H9 (cell line): Measurements from ENCODE around the gene CYBC1. TPM values are rescaled to one million over a fixed set of nuclear protein-coding genes. Genes with fewer than 3 reads are reported as not detected.

Experiments used
- DNase-seq: peaks from one replicate; pipeline ENCODE4 v3.0.0-alpha.2; 2017
- H2AFZ ChIP-seq: one replicate; pipeline ENCODE4 v1.6.1; 2013; ENCODE audit warnings: mild to moderate bottlenecking, low read length, control low read depth, moderate library complexity
- H2AK5ac ChIP-seq: 2 replicates; pipeline ENCODE4 v1.6.1; 2013; ENCODE audit warnings: low read length, control low read depth, mixed read lengths; ENCODE audit not compliant: insufficient read length
- H2BK120ac ChIP-seq: one replicate; pipeline ENCODE4 v1.6.1; 2013; ENCODE audit warnings: low read depth, mild to moderate bottlenecking, low read length, control low read depth, inconsistent platforms; ENCODE audit not compliant: poor library complexity, severe bottlenecking
- H2BK12ac ChIP-seq: 2 replicates; pipeline ENCODE4 v1.6.1; 2013; ENCODE audit warnings: low read length, control low read depth, mixed read lengths, low read depth; ENCODE audit not compliant: insufficient read length
- H2BK15ac ChIP-seq: 2 replicates; pipeline ENCODE4 v1.6.1; 2013; ENCODE audit warnings: low read depth, low read length, control low read depth
- H2BK20ac ChIP-seq: one replicate; pipeline ENCODE4 v1.6.1; 2013; ENCODE audit warnings: low read depth, mild to moderate bottlenecking, low read length, control low read depth, inconsistent platforms; ENCODE audit not compliant: poor library complexity, severe bottlenecking
- H2BK5ac ChIP-seq: 2 replicates; pipeline ENCODE4 v1.6.1; 2013; ENCODE audit warnings: low read length, control low read depth, mixed read lengths; ENCODE audit not compliant: insufficient read length
- H3K14ac ChIP-seq: 2 replicates; pipeline ENCODE4 v1.6.1; 2013; ENCODE audit warnings: low read length, control low read depth; ENCODE audit not compliant: insufficient read depth
- H3K18ac ChIP-seq: 2 replicates; pipeline ENCODE4 v1.6.1; 2013; ENCODE audit warnings: low read depth, mild to moderate bottlenecking, mixed read lengths, low read length, control low read depth; ENCODE audit not compliant: insufficient read length
- H3K23ac ChIP-seq: 2 replicates; pipeline ENCODE4 v1.6.1; 2013; ENCODE audit warnings: low read length, control low read depth, mixed read lengths, low read depth; ENCODE audit not compliant: insufficient read length
- H3K23me2 ChIP-seq: 2 replicates; pipeline ENCODE4 v1.6.1; 2013; ENCODE audit warnings: low read depth, mild to moderate bottlenecking, mixed read lengths, low read length, control low read depth; ENCODE audit not compliant: insufficient read length, poor library complexity, severe bottlenecking
- H3K27ac ChIP-seq: 2 replicates; pipeline ENCODE4 v1.5.1; 2013; ENCODE audit warnings: low read length, control low read depth, mixed read lengths, low read depth; ENCODE audit not compliant: insufficient read length
- H3K27me3 ChIP-seq: 2 replicates; pipeline ENCODE4 v1.6.1; 2013; ENCODE audit warnings: low read length, control low read depth, inconsistent platforms; ENCODE audit not compliant: insufficient read depth
- H3K4ac ChIP-seq: 2 replicates; pipeline ENCODE4 v1.6.1; 2013; ENCODE audit warnings: low read depth, mild to moderate bottlenecking, control low read depth, inconsistent platforms, low read length, moderate library complexity
- H3K4me1 ChIP-seq: 2 replicates; pipeline ENCODE4 v1.6.1; 2013; ENCODE audit warnings: low read length, control low read depth, inconsistent platforms; ENCODE audit not compliant: insufficient read depth
- H3K4me2 ChIP-seq: 2 replicates; pipeline ENCODE4 v1.6.1; 2013; ENCODE audit warnings: low read length, control low read depth, mixed read lengths; ENCODE audit not compliant: insufficient read length, insufficient read depth
- H3K56ac ChIP-seq: 2 replicates; pipeline ENCODE4 v1.6.1; 2013; ENCODE audit warnings: low read depth, mild to moderate bottlenecking, mixed read lengths, low read length, control low read depth; ENCODE audit not compliant: insufficient read length
- H3K79me1 ChIP-seq: 2 replicates; pipeline ENCODE4 v1.6.1; 2013; ENCODE audit warnings: low read depth, mild to moderate bottlenecking, moderate library complexity, low read length, control low read depth, inconsistent platforms; ENCODE audit not compliant: insufficient read depth, poor library complexity, severe bottlenecking
- H3K79me2 ChIP-seq: 2 replicates; pipeline ENCODE4 v1.6.1; 2013; ENCODE audit warnings: low read length, control low read depth, inconsistent platforms; ENCODE audit not compliant: insufficient read depth
- H3K9ac ChIP-seq: 2 replicates; pipeline ENCODE4 v1.6.1; 2013; ENCODE audit warnings: low read length, control low read depth, mixed read lengths; ENCODE audit not compliant: insufficient read length; ENCODE audit errors: extremely low read depth
- H3K9me3 ChIP-seq: one replicate; pipeline ENCODE4 v1.6.1; 2013; ENCODE audit warnings: low read depth, low read length, inconsistent platforms; ENCODE audit not compliant: control insufficient read depth
- H3T11ph ChIP-seq: one replicate; pipeline ENCODE4 v1.6.1; 2013; ENCODE audit warnings: mild to moderate bottlenecking, low read length, control low read depth, inconsistent platforms
- H4K20me1 ChIP-seq: one replicate; pipeline ENCODE4 v1.6.1; 2013; ENCODE audit not compliant: control insufficient read depth, insufficient read length, insufficient read depth
- H4K5ac ChIP-seq: 2 replicates; pipeline ENCODE4 v1.6.1; 2013; ENCODE audit warnings: low read depth, mild to moderate bottlenecking, mixed read lengths, low read length, control low read depth; ENCODE audit not compliant: insufficient read length
- H4K8ac ChIP-seq: replicated peaks from 2 replicates; pipeline ENCODE4 v1.6.1; 2013; ENCODE audit warnings: low read length, control low read depth, mixed read lengths, low read depth; ENCODE audit not compliant: insufficient read length
- H4K91ac ChIP-seq: 2 replicates; pipeline ENCODE4 v1.6.1; 2013; ENCODE audit warnings: low read depth, mild to moderate bottlenecking, moderate library complexity, mixed read lengths, low read length, control low read depth; ENCODE audit not compliant: insufficient read length
- H3K27ac Mint-ChIP-seq, 3 experiments: 2 replicates in 2 of 3; 3 replicates in 1 of 3; pipeline ENCODE4 v1.8.0; 2020 to 2021; ENCODE audit warnings: mixed read lengths in 3 of 3, mild to moderate bottlenecking in 1 of 3, moderate library complexity in 1 of 3
- H3K27me3 Mint-ChIP-seq: 2 replicates; pipeline ENCODE4 v1.8.0; 2021; ENCODE audit warnings: low read depth, mild to moderate bottlenecking, moderate library complexity, mixed read lengths
- H3K36me3 Mint-ChIP-seq, 3 experiments: 2 replicates in 2 of 3; 3 replicates in 1 of 3; pipeline ENCODE4 v1.8.0; 2020 to 2021; ENCODE audit warnings: low read depth in 3 of 3, mixed read lengths in 3 of 3; ENCODE audit not compliant: insufficient read depth in 1 of 3
- H3K4me1 Mint-ChIP-seq, 2 experiments: 2 replicates each; pipeline ENCODE4 v1.8.0; 2020; ENCODE audit warnings: mixed read lengths in 2 of 2
- H3K4me3 Mint-ChIP-seq, 2 experiments: 2 replicates in 1 of 2; 3 replicates in 1 of 2; pipeline ENCODE4 v1.8.0; 2020 to 2021; ENCODE audit warnings: mild to moderate bottlenecking in 2 of 2, mixed read lengths in 2 of 2, moderate library complexity in 1 of 2
- H3K9me3 Mint-ChIP-seq, 2 experiments: 2 replicates in 1 of 2; 3 replicates in 1 of 2; pipeline ENCODE4 v1.8.0; 2020; ENCODE audit warnings: mild to moderate bottlenecking in 2 of 2, mixed read lengths in 2 of 2, moderate library complexity in 1 of 2
- WGBS: extraction: QIAGEN DNeasy Blood & Tissue Kit; methylation state at CpG from one replicate; pipeline ENCODE4 v1.1.7; 2013; ENCODE audit warnings: missing lambda C conversion rate, low lambda C conversion rate, mixed read lengths; ENCODE audit not compliant: insufficient read length; ENCODE audit errors: extremely low coverage; 5-methylcytosine and 5-hydroxymethylcytosine counted together
- total RNA-seq: library from RNA; stranded (reverse); gene quantifications from 2 replicates; pipeline ENCODE4 v1.2.1, GENCODE V29; 2021
- TF ChIP-seq, protein P1 (sequence below): fragments of 200-600 bp; sonication (generic); conservative IDR thresholded peaks from 3 replicates; pipeline ENCODE4 v1.8.0; 2021; ENCODE audit warnings: antibody characterized with exemption, mild to moderate bottlenecking

Gene CYBC1
- total RNA-seq, 1 experiment from 2014 or later: 81.7 TPM

DNA sequence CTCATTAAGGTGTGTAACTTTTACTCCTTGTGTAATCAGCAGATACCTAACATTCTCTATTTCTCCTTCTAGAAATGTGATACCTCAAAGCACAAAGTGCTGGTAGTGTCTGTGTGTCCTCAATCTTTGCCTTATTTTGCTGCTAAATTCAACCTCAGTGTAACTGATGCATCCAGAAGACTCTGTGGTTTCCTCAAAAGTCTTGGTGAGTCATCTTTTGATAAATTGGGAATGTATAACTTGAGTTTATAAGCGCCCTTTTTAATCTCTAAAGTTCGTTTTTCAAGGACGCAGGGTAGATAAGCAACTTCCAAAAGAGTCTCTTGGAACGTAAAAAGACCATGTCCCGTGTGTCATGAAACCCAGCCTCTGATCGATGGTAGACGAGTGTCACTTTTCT, 18.1 kb upstream of the CYBC1 start:
- Histone ChIP-seq H3K14ac (no peak overlapping the region), H2AFZ (no peak overlapping the region), H3K4me2 (no peak overlapping the region), H4K5ac (no peak overlapping the region), H4K8ac (no peak overlapping the region), H3K18ac (no peak overlapping the region), H4K20me1 (no peaks in the 10 kb centered on the region), H3K23ac (no peak overlapping the region), H2BK120ac (no peak overlapping the region), H2BK12ac (no peak overlapping the region), H3T11ph (no peak overlapping the region), H3K79me1 (no peaks in the 10 kb centered on the region), H2AK5ac (no peak overlapping the region), H3K27me3 (no peaks in the 10 kb centered on the region), H3K9ac (no peak overlapping the region), H3K4ac (no peak overlapping the region), H3K4me1 (no peaks in the 10 kb centered on the region), H4K91ac (no peak overlapping the region), H2BK15ac (no peak overlapping the region), H3K23me2 (no peaks in the 10 kb centered on the region), H3K56ac (no peak overlapping the region), H2BK5ac (no peak overlapping the region), H3K27ac (no peak overlapping the region), H2BK20ac (no peak overlapping the region), H3K9me3 (no peaks in the 10 kb centered on the region), H3K79me2 (no peaks in the 10 kb centered on the region)
- TF ChIP-seq, protein P1, sequence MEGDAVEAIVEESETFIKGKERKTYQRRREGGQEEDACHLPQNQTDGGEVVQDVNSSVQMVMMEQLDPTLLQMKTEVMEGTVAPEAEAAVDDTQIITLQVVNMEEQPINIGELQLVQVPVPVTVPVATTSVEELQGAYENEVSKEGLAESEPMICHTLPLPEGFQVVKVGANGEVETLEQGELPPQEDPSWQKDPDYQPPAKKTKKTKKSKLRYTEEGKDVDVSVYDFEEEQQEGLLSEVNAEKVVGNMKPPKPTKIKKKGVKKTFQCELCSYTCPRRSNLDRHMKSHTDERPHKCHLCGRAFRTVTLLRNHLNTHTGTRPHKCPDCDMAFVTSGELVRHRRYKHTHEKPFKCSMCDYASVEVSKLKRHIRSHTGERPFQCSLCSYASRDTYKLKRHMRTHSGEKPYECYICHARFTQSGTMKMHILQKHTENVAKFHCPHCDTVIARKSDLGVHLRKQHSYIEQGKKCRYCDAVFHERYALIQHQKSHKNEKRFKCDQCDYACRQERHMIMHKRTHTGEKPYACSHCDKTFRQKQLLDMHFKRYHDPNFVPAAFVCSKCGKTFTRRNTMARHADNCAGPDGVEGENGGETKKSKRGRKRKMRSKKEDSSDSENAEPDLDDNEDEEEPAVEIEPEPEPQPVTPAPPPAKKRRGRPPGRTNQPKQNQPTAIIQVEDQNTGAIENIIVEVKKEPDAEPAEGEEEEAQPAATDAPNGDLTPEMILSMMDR: no peak
- no peaks in the 10 kb centered on the region for H3K27me3 Mint-ChIP-seq
- no peak overlapping the region for H3K27ac Mint-ChIP-seq
- H3K4me1 Mint-ChIP-seq: no peaks in the 10 kb centered on the region
- WGBS: no CpG with 5 or more reads among the region's 7 CpGs
- H3K36me3 Mint-ChIP-seq: peaks cover 40 to 86% (median 76%) of the 10 kb centered on the region in 3 experiments
- no peaks in the 10 kb centered on the region for H3K9me3 Mint-ChIP-seq
- H3K4me3 Mint-ChIP-seq: no peak overlapping the region
- no peak for DNase-seq
